Smooth muscle cell (in vitro differentiated cells): ENCODE measurements around the gene LRBA. TPM values are rescaled to one million over a fixed set of nuclear protein-coding genes. Genes with fewer than 3 reads are reported as not detected.

ENCODE experiments used
- DNase-seq: peaks from one replicate; lab custom pipeline; 2025; ENCODE audit not compliant: unreplicated experiment; lab: John Stamatoyannopoulos, UW
- H2AFZ ChIP-seq: fragments of 200-600 bp; sonication (generic); 2 replicates; pipeline ENCODE4 v1.6.0; 2016; ENCODE audit warnings: antibody characterized with exemption, low read depth, mild to moderate bottlenecking
- H3F3A ChIP-seq: fragments of 200-600 bp; sonication (generic); 2 replicates; pipeline ENCODE4 v1.6.0; 2017; ENCODE audit warnings: antibody characterized with exemption, low read depth
- H3K27ac ChIP-seq: fragments of 200-600 bp; sonication (generic); 2 replicates; pipeline ENCODE4 v1.5.1; 2016; ENCODE audit warnings: low read depth, mild to moderate bottlenecking
- H3K27me3 ChIP-seq: fragments of 200-600 bp; sonication (generic); 2 replicates; pipeline ENCODE4 v1.6.1; 2016; ENCODE audit warnings: low read depth, mild to moderate bottlenecking
- H3K36me3 ChIP-seq: fragments of 200-600 bp; sonication (generic); 2 replicates; pipeline ENCODE4 v1.5.1; 2016; ENCODE audit warnings: low read depth
- H3K4me1 ChIP-seq: fragments of 200-600 bp; sonication (generic); 2 replicates; pipeline ENCODE4 v1.5.1; 2016; ENCODE audit warnings: low read depth
- H3K4me2 ChIP-seq: fragments of 200-600 bp; sonication (generic); 2 replicates; pipeline ENCODE4 v1.6.0; 2016; ENCODE audit warnings: mild to moderate bottlenecking
- H3K4me3 ChIP-seq: fragments of 200-600 bp; sonication (generic); 2 replicates; pipeline ENCODE4 v1.5.1; 2016; ENCODE audit warnings: mild to moderate bottlenecking
- H3K79me2 ChIP-seq: fragments of 200-600 bp; sonication (generic); 2 replicates; pipeline ENCODE4 v1.6.0; 2016; ENCODE audit warnings: low read depth, mild to moderate bottlenecking
- H3K9ac ChIP-seq: fragments of 200-600 bp; sonication (generic); 2 replicates; pipeline ENCODE4 v1.6.0; 2016; ENCODE audit warnings: low read depth
- H3K9me3 ChIP-seq: fragments of 200-600 bp; sonication (generic); replicated peaks from 2 replicates; pipeline ENCODE4 v1.5.1; 2016; ENCODE audit warnings: low read depth
- H4K20me1 ChIP-seq: fragments of 200-600 bp; sonication (generic); 2 replicates; pipeline ENCODE4 v1.6.0; 2016; ENCODE audit warnings: low read depth
- CTCF ChIP-seq: fragments of 200-600 bp; sonication (generic); IDR thresholded peaks from 2 replicates; pipeline ENCODE4 v1.5.1; 2017; ENCODE audit warnings: borderline replicate concordance, mild to moderate bottlenecking, antibody characterized with exemption; ENCODE audit not compliant: insufficient read depth, poor library complexity, severe bottlenecking
- WGBS: methylation state at CpG from one replicate; pipeline ENCODE4 v1.1.7; 2016; ENCODE audit warnings: low lambda C conversion rate; 5-methylcytosine and 5-hydroxymethylcytosine counted together
- polyA plus RNA-seq: library from polyadenylated mRNA; unstranded; fragments of >200 nt; fragmentation: Nextera tagmentation; extraction: Ambion mirVana; gene quantifications from 2 replicates; pipeline ENCODE4 v1.2.1, GENCODE V29; 2016
- total RNA-seq: library from RNA; depleted of rRNA; stranded (reverse); fragments of >200 nt; gene quantifications from 2 replicates; pipeline ENCODE4 v1.2.3, GENCODE V29; 2014

The LRBA gene
- total and polyA plus RNA-seq, 2 experiments from 2014 or later: 1.6 to 26.2 TPM

DNA sequence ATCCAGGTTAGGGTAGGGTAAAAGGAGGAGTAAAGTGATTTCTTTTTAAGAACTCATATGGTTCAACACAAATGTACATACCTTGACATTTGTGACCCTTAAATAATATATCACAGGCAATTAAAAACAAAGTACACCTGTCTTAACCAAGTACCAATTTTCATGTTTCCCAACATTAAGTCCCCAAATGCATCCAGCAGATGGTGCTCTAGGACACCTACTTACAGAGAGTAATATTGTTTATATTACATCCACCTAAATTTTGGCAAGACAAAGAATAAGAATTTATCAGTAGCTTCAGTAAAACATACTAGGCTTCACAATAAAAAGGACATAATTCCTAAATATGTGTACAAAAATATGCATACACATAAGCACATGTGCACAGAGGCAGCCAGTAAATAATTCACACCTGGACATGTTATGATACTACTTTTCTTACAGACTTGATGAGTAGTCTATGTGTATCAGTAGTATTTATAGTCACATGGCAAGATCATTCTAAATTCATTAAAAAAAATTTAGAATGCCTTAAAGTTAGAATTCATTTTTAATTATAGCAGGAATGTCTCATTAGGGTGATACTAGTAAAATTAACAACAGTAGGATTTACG, 717.1 kb downstream of the LRBA start:
- no peak overlapping the region for H3K4me2 ChIP-seq
- peaks cover 37% of the 10 kb centered on the region for H3K4me1 ChIP-seq
- no peak overlapping the region for H3K4me3 ChIP-seq
- no peaks in the 10 kb centered on the region for H4K20me1 ChIP-seq
- H3K79me2 ChIP-seq: no peaks in the 10 kb centered on the region
- H3K9me3 ChIP-seq: no peaks in the 10 kb centered on the region
- no peaks in the 10 kb centered on the region for H3F3A ChIP-seq
- H3K36me3 ChIP-seq: no peaks in the 10 kb centered on the region
- no peaks in the 10 kb centered on the region for H3K27me3 ChIP-seq
- no peak overlapping the region for H3K27ac ChIP-seq
- TF ChIP-seq CTCF: peak; percentile 74
- no peak overlapping the region for H2AFZ ChIP-seq
- no peak overlapping the region for H3K9ac ChIP-seq
- 88% methylated on average over 1 of the region's 1 CpG for WGBS
- DNase-seq: no peak

DNA sequence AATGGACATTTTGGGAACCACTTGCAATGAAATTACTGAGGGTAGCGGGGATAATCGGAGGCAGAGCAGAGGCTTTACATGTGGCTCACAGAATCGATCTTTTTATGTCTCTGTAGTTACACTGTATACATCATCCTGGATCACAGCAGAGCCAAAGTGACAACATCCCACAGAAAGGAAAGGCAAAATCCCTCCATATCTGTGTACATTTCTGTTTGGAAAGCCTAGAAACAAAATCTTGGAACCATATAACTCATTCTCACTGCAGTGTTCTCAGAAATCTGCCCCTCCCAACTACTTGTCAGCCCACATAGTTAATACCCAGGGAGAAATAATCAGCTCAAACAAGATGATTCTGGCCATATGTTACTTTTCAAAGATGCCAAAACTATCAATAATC, 725.2 kb downstream of the LRBA start:
- no peaks in the 10 kb centered on the region for H3K36me3 ChIP-seq
- TF ChIP-seq CTCF: no peak
- DNase-seq: no peak
- no peak overlapping the region for H2AFZ ChIP-seq
- 44% methylated on average over 3 of the region's 3 CpGs for WGBS
- no peak overlapping the region for H3K4me3 ChIP-seq
- no peak overlapping the region for H3K4me2 ChIP-seq
- H3K27ac ChIP-seq: no peak overlapping the region
- H4K20me1 ChIP-seq: no peaks in the 10 kb centered on the region
- no peak overlapping the region for H3K9ac ChIP-seq
- H3K27me3 ChIP-seq: no peaks in the 10 kb centered on the region
- H3F3A ChIP-seq: no peaks in the 10 kb centered on the region
- H3K4me1 ChIP-seq: peaks cover 14% of the 10 kb centered on the region
- H3K9me3 ChIP-seq: peaks cover 3% of the 10 kb centered on the region
- no peaks in the 10 kb centered on the region for H3K79me2 ChIP-seq

DNA sequence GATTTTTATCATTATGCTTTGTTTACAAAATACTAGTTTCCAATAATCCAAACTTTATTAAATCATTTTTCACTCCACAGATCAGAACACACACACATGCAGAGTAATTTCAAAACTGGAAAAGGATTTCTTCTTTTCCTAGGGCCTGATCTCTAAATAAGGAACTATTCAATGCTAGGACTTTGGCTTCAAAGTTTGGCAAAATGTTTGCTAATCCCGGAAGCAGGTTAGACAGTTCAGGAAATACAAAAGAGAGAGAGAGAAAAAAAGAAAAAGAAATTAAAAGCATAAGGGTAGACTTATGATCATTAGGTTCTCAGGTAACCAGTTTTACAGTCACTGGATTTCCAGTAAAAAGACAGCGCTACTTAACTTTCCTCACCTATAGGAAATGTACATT, 725.9 kb downstream of the LRBA start:
- H3K4me1 ChIP-seq: peaks cover 17% of the 10 kb centered on the region
- H4K20me1 ChIP-seq: no peaks in the 10 kb centered on the region
- H3K27me3 ChIP-seq: no peaks in the 10 kb centered on the region
- no peak overlapping the region for H3K4me3 ChIP-seq
- no peak overlapping the region for H3K27ac ChIP-seq
- TF ChIP-seq CTCF: no peak
- no peaks in the 10 kb centered on the region for H3K79me2 ChIP-seq
- H3K4me2 ChIP-seq: no peak overlapping the region
- DNase-seq: no peak
- WGBS: 96% methylated on average over 2 of the region's 2 CpGs
- no peaks in the 10 kb centered on the region for H3K36me3 ChIP-seq
- H2AFZ ChIP-seq: no peak overlapping the region
- H3F3A ChIP-seq: no peaks in the 10 kb centered on the region
- H3K9ac ChIP-seq: no peak overlapping the region
- H3K9me3 ChIP-seq: peaks cover 3% of the 10 kb centered on the region

- no peaks in the 10 kb centered on the region for H3K9me3 ChIP-seq
These were observed 728.4 kb downstream of the LRBA start for GRCh38 chr4:150286656-150287055.

More at GRCh38 chr4:150286656-150287055, 728.4 kb downstream of the LRBA start:
- Histone ChIP-seq H3K36me3 (no peaks in the 10 kb centered on the region), H3K4me3 (no peak overlapping the region), H3K27me3 (no peaks in the 10 kb centered on the region), H2AFZ (no peak overlapping the region), H3K27ac (no peak overlapping the region), H3K4me1 (peaks cover 21% of the 10 kb centered on the region), H3K4me2 (no peak overlapping the region), H3K79me2 (no peaks in the 10 kb centered on the region), H3F3A (no peaks in the 10 kb centered on the region), H3K9ac (no peak overlapping the region), H4K20me1 (no peaks in the 10 kb centered on the region)
- no peak for DNase-seq
- WGBS: 89% methylated on average over 6 of the region's 6 CpGs
- TF ChIP-seq CTCF: no peak
